SK-N-SH (cell line): Measurements from ENCODE around the gene NFATC2IP. TPM values are rescaled to one million over a fixed set of nuclear protein-coding genes. Genes with fewer than 3 reads are reported as not detected.

Experiments
- CTCF ChIA-PET: fragments of 300-600, 350-600 bp; formaldehyde crosslinking; extraction: SDS; loops from one replicate; lab custom pipeline; 2021; lab: Yijun Ruan, JAX
- POLR2A ChIA-PET: fragments of 350-600 bp; sonication (Branson Sonifier 250); formaldehyde crosslinking; extraction: SDS; loops from one replicate; lab custom pipeline; 2020; ENCODE audit warnings: antibody characterized with exemption, inconsistent platforms; lab: Yijun Ruan, JAX
- DNase-seq: peaks from one replicate; pipeline ENCODE4 v3.0.0; 2012
- H2AFZ ChIP-seq: fragments of 200-600 bp; sonication (generic); 2 replicates; pipeline ENCODE4 v1.8.1; 2016; ENCODE audit warnings: antibody characterized with exemption, mild to moderate bottlenecking, low read depth
- H3F3A ChIP-seq: fragments of 200-600 bp; sonication (generic); replicated peaks from 2 replicates; pipeline ENCODE3; 2016; ENCODE audit warnings: antibody characterized with exemption, mild to moderate bottlenecking; ENCODE audit not compliant: insufficient read depth
- H3K27ac ChIP-seq, 2 experiments: fragments of 200-500 bp in 1 of 2; fragments of 200-600 bp in 1 of 2; sonication (Bioruptor generic) in 1 of 2; sonication (generic), shearing (Covaris generic) in 1 of 2; 2 replicates each; pipeline versions ENCODE4 v1.5.1 to v1.6.1; 2014 to 2016; ENCODE audit warnings: low read depth in 2 of 2, inconsistent platforms in 1 of 2, low read length in 1 of 2, mild to moderate bottlenecking in 1 of 2, mixed read lengths in 1 of 2
- H3K27me3 ChIP-seq: fragments of 200-600 bp; sonication (generic), shearing (Covaris generic); 2 replicates; pipeline ENCODE4 v1.6.1; 2016; ENCODE audit warnings: mixed run types; ENCODE audit not compliant: insufficient read depth
- H3K36me3 ChIP-seq, 2 experiments: fragments of 200-500 bp in 1 of 2; fragments of 200-600 bp in 1 of 2; sonication (Bioruptor generic) in 1 of 2; sonication (generic) in 1 of 2; replicated peaks in 1 of 2; 2 replicates each; pipeline versions ENCODE3 to v1.5.1; 2014 to 2016; ENCODE audit warnings: low read length in 1 of 2, mild to moderate bottlenecking in 1 of 2; ENCODE audit not compliant: insufficient read depth in 2 of 2, control insufficient read depth in 1 of 2
- H3K4me1 ChIP-seq, 2 experiments: fragments of 200-500 bp in 1 of 2; fragments of 200-600 bp in 1 of 2; sonication (Bioruptor generic) in 1 of 2; sonication (generic), shearing (Covaris generic) in 1 of 2; 2 replicates each; pipeline versions ENCODE4 v1.5.1 to v1.6.1; 2014 to 2016; ENCODE audit warnings: low read depth in 1 of 2, low read length in 1 of 2, mixed run types in 1 of 2; ENCODE audit not compliant: insufficient read depth in 2 of 2, control insufficient read depth in 1 of 2
- H3K4me2 ChIP-seq: fragments of 200-600 bp; sonication (generic), shearing (Covaris generic); 2 replicates; pipeline ENCODE4 v1.6.1; 2017; ENCODE audit warnings: mixed run types
- H3K4me3 ChIP-seq, 2 experiments: fragments of 200-500 bp in 1 of 2; fragments of 200-600 bp in 1 of 2; sonication (Bioruptor generic) in 1 of 2; sonication (generic), shearing (Covaris generic) in 1 of 2; 2 replicates each; pipeline versions ENCODE4 v1.5.1 to v1.8.1; 2014 to 2016; ENCODE audit warnings: low read depth in 2 of 2, inconsistent platforms in 1 of 2, low read length in 1 of 2, mild to moderate bottlenecking in 1 of 2, mixed read lengths in 1 of 2, moderate library complexity in 1 of 2
- H3K79me2 ChIP-seq: fragments of 200-600 bp; sonication (generic); 2 replicates; pipeline ENCODE4 v1.8.1; 2017; ENCODE audit warnings: mild to moderate bottlenecking; ENCODE audit not compliant: insufficient read depth
- H3K9ac ChIP-seq: fragments of 200-600 bp; sonication (generic); 2 replicates; pipeline ENCODE4 v1.6.1; 2017; ENCODE audit warnings: mixed run types
- H3K9me2 ChIP-seq: fragments of 200-600 bp; sonication (generic); 2 replicates; pipeline ENCODE4 v1.6.1; 2017; ENCODE audit warnings: mixed run types
- H3K9me3 ChIP-seq: fragments of 200-600 bp; sonication (generic); 2 replicates; pipeline ENCODE4 v1.6.1; 2017; ENCODE audit warnings: mixed run types, mild to moderate bottlenecking, moderate library complexity
- H4K20me1 ChIP-seq: fragments of 200-600 bp; sonication (generic); 2 replicates; pipeline ENCODE4 v1.6.1; 2017; ENCODE audit warnings: mild to moderate bottlenecking, mixed run types; ENCODE audit not compliant: insufficient read depth
- CHD2 ChIP-seq: fragments of 150-350 bp; IDR thresholded peaks from 2 replicates; pipeline ENCODE4 v1.6.1; 2018; ENCODE audit warnings: low read length; ENCODE audit not compliant: partially characterized antibody
- FOSL2 ChIP-seq: IDR thresholded peaks from 2 replicates; pipeline ENCODE4 v1.4.0; 2012; ENCODE audit warnings: low read depth, mild to moderate bottlenecking, moderate library complexity, borderline replicate concordance
- FOXM1 ChIP-seq: IDR thresholded peaks from 2 replicates; pipeline ENCODE4 v1.4.0; 2012; ENCODE audit warnings: low read depth, mild to moderate bottlenecking
- GABPA ChIP-seq: IDR thresholded peaks from 2 replicates; pipeline ENCODE4 v1.4.0; 2012; ENCODE audit warnings: low read depth, mild to moderate bottlenecking
- JUND ChIP-seq: IDR thresholded peaks from 2 replicates; pipeline ENCODE4 v1.4.0; 2012
- MAX ChIP-seq: IDR thresholded peaks from 2 replicates; pipeline ENCODE4 v1.4.0; 2012; ENCODE audit warnings: low read depth
- NFIC ChIP-seq: IDR thresholded peaks from 2 replicates; pipeline ENCODE4 v1.4.0; 2012; ENCODE audit warnings: borderline replicate concordance
- PBX3 ChIP-seq: IDR thresholded peaks from 2 replicates; pipeline ENCODE4; 2012
- POLR2AphosphoS5 ChIP-seq: IDR thresholded peaks from 2 replicates; pipeline ENCODE4 v1.6.1; 2012; ENCODE audit warnings: low read depth, low read length
- RAD21 ChIP-seq: IDR thresholded peaks from 2 replicates; pipeline ENCODE4 v1.6.1; 2012; ENCODE audit warnings: mild to moderate bottlenecking, low read length
- SMC3 ChIP-seq: IDR thresholded peaks from 2 replicates; pipeline ENCODE4 v1.6.1; 2012; ENCODE audit warnings: low read depth, low read length, improper control_type of control experiment
- TAF1 ChIP-seq: IDR thresholded peaks from 2 replicates; pipeline ENCODE4 v1.6.1; 2012; ENCODE audit warnings: low read depth, mild to moderate bottlenecking, low read length, moderate library complexity, borderline replicate concordance
- TCF12 ChIP-seq: IDR thresholded peaks from 2 replicates; pipeline ENCODE4 v1.4.0; 2012
- TEAD4 ChIP-seq: IDR thresholded peaks from 2 replicates; pipeline ENCODE4 v1.4.0; 2012; ENCODE audit warnings: mild to moderate bottlenecking, borderline replicate concordance; ENCODE audit not compliant: insufficient read depth
- USF1 ChIP-seq: IDR thresholded peaks from 2 replicates; pipeline ENCODE4 v1.4.0; 2012; ENCODE audit warnings: low read depth, borderline replicate concordance
- WGBS: methylation state at CpG from one replicate; pipeline ENCODE4 v1.1.6; 2017; ENCODE audit warnings: low lambda C conversion rate; 5-methylcytosine and 5-hydroxymethylcytosine counted together
- polyA plus RNA-seq, 3 experiments: library from polyadenylated mRNA; depleted of rRNA; stranded (reverse); fragments of >200 nt; gene quantifications; 2 replicates each; pipeline ENCODE4 v1.2.3, GENCODE V29; 2012

The NFATC2IP gene
- polyA plus RNA-seq, 1 of the 3 experiments (the other 2 are of a cell fraction), result 41.9 TPM

- Histone ChIP-seq H3K4me2 (no peak overlapping the region), H3K79me2 (no peaks in the 10 kb centered on the region)
These were observed 36.6 kb upstream of the NFATC2IP start for GRCh38 chr16:28913946-28914724.

GRCh38 chr16:28915181-28915580 is 35.6 kb upstream of the NFATC2IP start:
- H3K36me3 ChIP-seq, result peaks cover 14 to 18% of the 10 kb centered on the region in 2 experiments
- no peaks in the 10 kb centered on the region for H3K4me1 ChIP-seq
- no peaks in the 10 kb centered on the region for H3K79me2 ChIP-seq
- H3K9me2 ChIP-seq, result no peaks in the 10 kb centered on the region
- no peak overlapping the region for H3K9ac ChIP-seq
- no peaks in the 10 kb centered on the region for H3K27me3 ChIP-seq
- no peaks in the 10 kb centered on the region for H4K20me1 ChIP-seq
- DNase-seq, result no peak
- H3K4me2 ChIP-seq, result no peak overlapping the region
- H2AFZ ChIP-seq, result no peak overlapping the region
- TF ChIP-seq CHD2, result no peak
- no peak for TF ChIP-seq SMC3
- peak; percentile 57 for TF ChIP-seq PBX3
- TF ChIP-seq TCF12, result peak; percentile 90
- TF ChIP-seq TEAD4, result peak; percentile 31; the same call in 1 of the 2 replicates
- peak; percentile 34; the same call in 1 of the 2 replicates for TF ChIP-seq JUND
- peak; percentile 82 for TF ChIP-seq MAX
- peak; percentile 50; the same call in 1 of the 2 replicates for TF ChIP-seq FOSL2
- TF ChIP-seq NFIC, result peak; percentile 86
- TF ChIP-seq USF1, result peak; percentile 26; the same call in 1 of the 2 replicates
- H3F3A ChIP-seq, result peaks cover 14% of the 10 kb centered on the region
- ChIA-PET POLR2A (no interaction called here), CTCF (interaction anchor here (0.8 to 1.2 kb wide), 3 partner anchors 29 to 638 kb away, joined by 3 read pairs; no protein-coding TSS in a partner anchor)
- H3K4me3 ChIP-seq, result no peak overlapping the region
- no peaks in the 10 kb centered on the region for H3K9me3 ChIP-seq
- peak overlapping the region in 1 of 2 experiments; percentile 43; a peak in 2 of 4 replicates for H3K27ac ChIP-seq

More at GRCh38 chr16:28913946-28914724, 36.6 kb upstream of the NFATC2IP start:
- Histone ChIP-seq H3K9ac (no peak overlapping the region), H3K27ac (no peak overlapping the region), H3F3A (peaks cover 14% of the 10 kb centered on the region), H3K4me3 (no peak overlapping the region), H4K20me1 (no peaks in the 10 kb centered on the region), H3K4me1 (no peaks in the 10 kb centered on the region), H2AFZ (no peak overlapping the region), H3K9me3 (no peaks in the 10 kb centered on the region), H3K9me2 (no peaks in the 10 kb centered on the region), H3K36me3 (peaks cover 6 to 12% of the 10 kb centered on the region in 2 experiments), H3K27me3 (no peaks in the 10 kb centered on the region)
- no peak for DNase-seq
- TF ChIP-seq TAF1 (no peak), GABPA (no peak), SMC3 (no peak), FOXM1 (no peak), TEAD4 (no peak), PBX3 (no peak), CHD2 (no peak), POLR2AphosphoS5 (no peak), RAD21 (no peak), JUND (no peak)
- ChIA-PET CTCF (interaction anchor here (1.2 kb wide), 1 partner anchor 636 kb away, joined by 3 read pairs; no protein-coding TSS in a partner anchor), POLR2A (no interaction called here)
- WGBS, result 97% methylated on average over 23 of the region's 29 CpGs
